Lower lobe of right lung (tissue), 2 donors: ENCODE measurements around the gene PLN. TPM values are rescaled to one million over a fixed set of nuclear protein-coding genes. Genes with fewer than 3 reads are reported as not detected.
A peak's percentile ranks its signal among the peaks of the same experiment; 100 is the strongest.

Experiments
- ATAC-seq, 2 donors: fragments of 200-7000 bp; cut with Tn5 transposase; one replicate each; pipeline ENCODE4 v1.9.1; 2020 to 2022; ENCODE audit warnings: mild to moderate bottlenecking in 2 of 2, moderate library complexity in 2 of 2
- DNase-seq: peaks from one replicate; pipeline ENCODE4 v3.0.0-alpha.2; 2020
- H3K27ac ChIP-seq: fragments of 200-600 bp; one replicate; pipeline ENCODE4 v1.8.0; 2022
- H3K27me3 ChIP-seq: fragments of 200-600 bp; one replicate; pipeline ENCODE4 v1.8.0; 2022; ENCODE audit warnings: low read depth
- H3K36me3 ChIP-seq: fragments of 200-600 bp; one replicate; pipeline ENCODE4 v1.8.0; 2022; ENCODE audit warnings: mild to moderate bottlenecking
- H3K4me1 ChIP-seq: fragments of 200-600 bp; one replicate; pipeline ENCODE4 v1.8.0; 2022
- H3K4me3 ChIP-seq: fragments of 200-600 bp; one replicate; pipeline ENCODE4 v1.8.0; 2022; ENCODE audit warnings: mild to moderate bottlenecking
- H3K9me3 ChIP-seq: fragments of 200-600 bp; one replicate; pipeline ENCODE4 v1.8.0; 2022
- intact Hi-C: fragments of 100-400 bp; cut with DNase I; formaldehyde crosslinking; loops from one replicate; pipeline ENCODE4 v1.11.0; 2022
- total RNA-seq: library from RNA; stranded (reverse); fragmentation: NEBNext Ultra II Directional; extraction: Animal tissue kit (Norgen Biotek cat#: 25700); gene quantifications from one replicate; pipeline ENCODE4 v1.2.1, GENCODE V29; 2021
- TF ChIP-seq, protein P1 (sequence below): fragments of 200-600 bp; IDR thresholded peaks from one replicate; pipeline ENCODE4 v1.8.0; 2022; ENCODE audit warnings: antibody characterized with exemption, mild to moderate bottlenecking
- donor health status: DM: no; HTN: yes; CAD: no; lungs with severe emphysema.

The PLN gene
- total RNA-seq, 1 donor from 2014 or later = 7.5 TPM

DNA sequence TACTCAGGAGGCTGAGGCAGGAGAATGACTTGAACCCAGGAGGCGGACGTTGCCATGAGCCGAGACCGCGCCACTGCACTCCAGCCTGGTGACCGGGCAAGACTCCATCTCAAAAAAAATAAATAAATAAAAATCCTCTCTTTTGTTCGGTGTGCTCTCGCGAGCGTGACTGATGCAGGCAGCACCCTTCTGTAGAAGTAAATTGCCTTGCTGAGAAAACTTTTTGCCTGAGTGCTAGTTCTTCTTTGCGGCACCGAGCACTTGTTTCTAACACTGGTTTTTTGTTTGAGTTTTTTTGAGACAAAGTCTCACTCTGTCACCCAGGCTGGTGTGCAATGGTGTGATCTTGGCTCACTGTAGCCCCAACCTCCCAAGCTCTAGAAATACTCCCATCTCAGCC is 30.5 kb downstream of the PLN start:
- H3K27ac ChIP-seq = no peak overlapping the region
- H3K9me3 ChIP-seq = peaks cover 38% of the 10 kb centered on the region
- TF ChIP-seq, protein P1, sequence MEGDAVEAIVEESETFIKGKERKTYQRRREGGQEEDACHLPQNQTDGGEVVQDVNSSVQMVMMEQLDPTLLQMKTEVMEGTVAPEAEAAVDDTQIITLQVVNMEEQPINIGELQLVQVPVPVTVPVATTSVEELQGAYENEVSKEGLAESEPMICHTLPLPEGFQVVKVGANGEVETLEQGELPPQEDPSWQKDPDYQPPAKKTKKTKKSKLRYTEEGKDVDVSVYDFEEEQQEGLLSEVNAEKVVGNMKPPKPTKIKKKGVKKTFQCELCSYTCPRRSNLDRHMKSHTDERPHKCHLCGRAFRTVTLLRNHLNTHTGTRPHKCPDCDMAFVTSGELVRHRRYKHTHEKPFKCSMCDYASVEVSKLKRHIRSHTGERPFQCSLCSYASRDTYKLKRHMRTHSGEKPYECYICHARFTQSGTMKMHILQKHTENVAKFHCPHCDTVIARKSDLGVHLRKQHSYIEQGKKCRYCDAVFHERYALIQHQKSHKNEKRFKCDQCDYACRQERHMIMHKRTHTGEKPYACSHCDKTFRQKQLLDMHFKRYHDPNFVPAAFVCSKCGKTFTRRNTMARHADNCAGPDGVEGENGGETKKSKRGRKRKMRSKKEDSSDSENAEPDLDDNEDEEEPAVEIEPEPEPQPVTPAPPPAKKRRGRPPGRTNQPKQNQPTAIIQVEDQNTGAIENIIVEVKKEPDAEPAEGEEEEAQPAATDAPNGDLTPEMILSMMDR = no peak
- DNase-seq (no peak), ATAC-seq (no peak)
- no peaks in the 10 kb centered on the region for H3K27me3 ChIP-seq
- intact Hi-C loops = no loop called here
- H3K36me3 ChIP-seq = no peaks in the 10 kb centered on the region
- H3K4me3 ChIP-seq = no peak overlapping the region
- peaks cover 17% of the 10 kb centered on the region for H3K4me1 ChIP-seq

DNA sequence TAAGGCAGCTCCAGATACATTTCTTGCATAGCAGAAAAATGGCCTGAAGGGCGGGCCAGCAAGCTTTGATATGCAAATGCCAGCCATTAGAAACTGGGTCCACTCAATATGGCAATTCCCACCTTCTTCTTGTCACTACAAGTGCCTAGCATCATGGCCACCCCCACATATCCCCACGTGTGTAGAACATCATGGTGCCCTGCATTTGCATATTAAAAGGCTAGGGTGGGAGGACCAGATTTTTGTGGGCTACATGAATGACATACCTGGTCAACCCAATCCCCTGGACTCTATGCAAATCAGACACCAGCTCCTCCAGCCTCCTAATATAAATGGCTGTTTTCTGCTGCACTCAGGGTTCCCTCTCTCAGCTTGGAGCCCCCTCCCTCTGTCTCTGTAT is 31.7 kb downstream of the PLN start:
- TF ChIP-seq, protein P1 = no peak
- H3K9me3 ChIP-seq = peaks cover 26% of the 10 kb centered on the region
- intact Hi-C loops = no loop called here

DNA sequence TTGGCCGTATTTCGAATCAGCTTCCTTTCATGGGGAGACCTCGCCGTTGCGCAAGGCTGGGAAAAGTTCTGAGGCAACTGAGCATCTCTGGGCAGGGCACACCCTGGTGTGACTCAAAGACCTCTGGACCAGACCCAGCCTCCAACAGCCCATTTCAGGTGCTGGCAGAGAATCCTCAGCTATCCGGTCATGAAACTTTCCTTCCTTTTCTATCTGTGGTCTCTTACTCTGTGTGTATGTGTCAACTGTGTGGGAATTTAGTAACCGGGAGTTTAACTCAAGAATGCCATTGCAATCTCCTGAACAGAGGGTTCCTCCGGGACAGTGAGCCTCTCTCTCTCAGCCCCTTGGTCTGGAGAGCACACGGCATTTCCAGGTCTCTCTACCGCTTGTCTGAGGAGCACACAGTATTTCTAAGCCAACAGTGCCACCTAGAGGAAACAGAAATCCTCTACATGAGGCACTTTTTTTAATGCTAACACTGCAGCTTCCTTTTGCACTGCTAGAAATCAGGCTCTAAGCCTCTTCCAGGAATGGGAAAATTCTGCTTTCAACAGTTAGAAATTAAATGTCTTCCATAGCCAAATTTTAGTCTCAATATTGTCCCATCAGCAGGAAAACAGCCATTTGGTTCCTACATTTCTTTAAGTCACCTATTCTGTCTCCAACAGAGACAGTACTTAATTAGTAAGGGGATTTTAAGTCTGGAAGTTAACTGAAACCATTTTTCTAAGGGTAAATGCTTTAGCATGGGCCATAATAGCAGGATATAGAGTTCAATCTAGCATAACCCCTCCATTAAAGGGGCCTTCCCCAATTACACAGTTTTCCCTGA is 32.7 kb downstream of the PLN start:
- intact Hi-C loops = no loop called here
- no peak overlapping the region for H3K27ac ChIP-seq
- no peaks in the 10 kb centered on the region for H3K36me3 ChIP-seq
- TF ChIP-seq, protein P1 = peak; percentile 78
- no peak overlapping the region for H3K4me3 ChIP-seq
- peaks cover 17% of the 10 kb centered on the region for H3K4me1 ChIP-seq
- H3K9me3 ChIP-seq = peaks cover 18% of the 10 kb centered on the region
- ATAC-seq = peak; percentile 91
- DNase-seq = no peak
- H3K27me3 ChIP-seq = no peaks in the 10 kb centered on the region

More for the DNA sequence above, 31.7 kb downstream of the PLN start:
- no peak for DNase-seq
- no peak overlapping the region for H3K4me3 ChIP-seq
- no peaks in the 10 kb centered on the region for H3K27me3 ChIP-seq
- no peak for ATAC-seq
- H3K36me3 ChIP-seq = no peaks in the 10 kb centered on the region
- no peak overlapping the region for H3K27ac ChIP-seq
- peaks cover 17% of the 10 kb centered on the region for H3K4me1 ChIP-seq

DNA sequence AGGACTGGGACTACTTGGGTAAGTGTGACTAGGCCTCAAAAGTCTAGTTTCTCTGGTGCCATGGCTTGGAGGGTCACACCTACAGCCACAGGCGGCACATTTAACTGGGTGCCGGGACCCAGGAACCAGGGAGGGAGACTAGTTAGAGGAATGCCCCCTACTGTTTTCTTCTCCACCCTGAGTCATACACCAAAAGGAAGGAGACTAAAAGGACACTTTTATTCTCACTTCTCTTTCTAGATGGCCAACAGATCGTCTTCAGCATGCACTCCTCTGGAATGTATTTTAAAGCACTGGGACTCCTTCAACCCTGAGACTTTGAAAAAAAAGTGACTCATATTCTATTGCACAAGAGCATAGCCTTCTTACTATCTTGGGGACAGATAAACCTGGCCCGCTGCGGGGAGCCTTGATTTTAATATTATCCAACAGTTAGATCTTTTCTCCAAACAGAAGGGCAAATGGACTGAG is 33.4 kb downstream of the PLN start:
- no peak for DNase-seq
- intact Hi-C loops = no loop called here
- ATAC-seq = peak; percentile 49 to 62
- H3K27ac ChIP-seq = no peak overlapping the region
- TF ChIP-seq, protein P1 = no peak
- no peaks in the 10 kb centered on the region for H3K27me3 ChIP-seq
- peaks cover 13% of the 10 kb centered on the region for H3K9me3 ChIP-seq
- no peak overlapping the region for H3K4me3 ChIP-seq
- no peaks in the 10 kb centered on the region for H3K36me3 ChIP-seq
- H3K4me1 ChIP-seq = peaks cover 17% of the 10 kb centered on the region

DNA sequence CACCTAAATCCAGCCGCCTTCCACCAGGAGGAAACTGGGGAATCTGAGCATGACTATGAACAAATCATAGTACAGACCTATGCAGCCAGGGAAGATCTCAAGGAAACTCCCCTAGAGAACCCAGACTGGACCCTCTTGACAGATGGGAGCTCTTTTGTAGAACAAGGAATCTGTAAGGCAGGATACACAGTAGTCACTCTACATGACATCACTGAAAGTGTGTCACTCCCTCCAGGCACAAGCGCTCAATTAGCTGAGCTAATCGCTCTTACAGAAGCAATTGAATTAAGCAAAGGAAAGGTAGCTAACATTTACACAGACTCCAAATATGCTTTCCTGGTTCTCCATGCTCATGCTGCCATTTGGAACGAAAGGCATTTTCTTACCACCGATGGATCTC is 36.8 kb downstream of the PLN start:
- DNase-seq = no peak
- no peaks in the 10 kb centered on the region for H3K36me3 ChIP-seq
- intact Hi-C loops = no loop called here
- H3K4me3 ChIP-seq = no peak overlapping the region
- no peak overlapping the region for H3K27ac ChIP-seq
- TF ChIP-seq, protein P1 = no peak
- H3K4me1 ChIP-seq = peaks cover 25% of the 10 kb centered on the region
- no peaks in the 10 kb centered on the region for H3K9me3 ChIP-seq
- H3K27me3 ChIP-seq = no peaks in the 10 kb centered on the region
- ATAC-seq = no peak
